ENCODE results near the gene TCF3.
"Not testable (repeated sequence)": the region's sequence is repeated elsewhere in the genome, so short reads cannot be mapped to it uniquely, and the experiment has no call there.

Gene TCF3

DNA sequence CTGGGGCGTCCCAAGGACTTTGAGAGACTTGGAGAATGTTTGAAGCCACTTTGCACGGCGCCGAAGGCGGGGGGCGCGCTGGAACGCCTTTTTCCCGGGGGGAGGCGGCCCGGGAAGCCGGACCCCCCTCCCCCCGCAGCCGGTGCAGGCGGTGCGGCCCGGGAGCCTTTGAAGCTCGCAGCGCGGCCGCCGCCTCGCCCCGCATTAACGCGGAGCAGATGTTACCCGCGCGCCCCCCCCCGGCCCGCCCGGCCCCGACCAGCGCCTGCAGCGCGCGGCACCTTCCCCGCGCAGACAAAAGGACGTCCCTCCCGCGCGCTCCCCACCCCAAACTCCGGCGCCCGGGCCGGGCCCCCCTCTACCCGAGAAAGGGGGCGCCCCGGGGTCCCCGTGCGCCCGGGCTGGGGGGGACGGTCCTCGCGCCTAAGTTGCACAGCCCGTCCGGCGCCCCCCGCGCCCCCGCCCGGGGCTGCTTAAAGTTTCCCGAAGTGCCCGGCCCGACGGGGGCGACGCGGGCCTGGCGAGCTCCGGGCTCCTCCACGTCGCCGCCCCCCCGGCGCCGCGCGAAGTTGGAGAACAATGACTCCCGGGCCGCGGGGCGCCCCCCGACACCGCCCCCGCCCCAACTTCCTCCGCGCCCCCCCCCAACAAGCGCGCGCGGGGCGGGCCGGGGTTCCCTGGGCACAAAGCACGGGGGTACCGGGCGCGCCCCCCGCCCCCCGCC is 685 bp downstream of the TCF3 start:
- in situ Hi-C loops (cut with MboI; ENCODE audit: low sequenced_read_pairs) = no loop called here

DNA sequence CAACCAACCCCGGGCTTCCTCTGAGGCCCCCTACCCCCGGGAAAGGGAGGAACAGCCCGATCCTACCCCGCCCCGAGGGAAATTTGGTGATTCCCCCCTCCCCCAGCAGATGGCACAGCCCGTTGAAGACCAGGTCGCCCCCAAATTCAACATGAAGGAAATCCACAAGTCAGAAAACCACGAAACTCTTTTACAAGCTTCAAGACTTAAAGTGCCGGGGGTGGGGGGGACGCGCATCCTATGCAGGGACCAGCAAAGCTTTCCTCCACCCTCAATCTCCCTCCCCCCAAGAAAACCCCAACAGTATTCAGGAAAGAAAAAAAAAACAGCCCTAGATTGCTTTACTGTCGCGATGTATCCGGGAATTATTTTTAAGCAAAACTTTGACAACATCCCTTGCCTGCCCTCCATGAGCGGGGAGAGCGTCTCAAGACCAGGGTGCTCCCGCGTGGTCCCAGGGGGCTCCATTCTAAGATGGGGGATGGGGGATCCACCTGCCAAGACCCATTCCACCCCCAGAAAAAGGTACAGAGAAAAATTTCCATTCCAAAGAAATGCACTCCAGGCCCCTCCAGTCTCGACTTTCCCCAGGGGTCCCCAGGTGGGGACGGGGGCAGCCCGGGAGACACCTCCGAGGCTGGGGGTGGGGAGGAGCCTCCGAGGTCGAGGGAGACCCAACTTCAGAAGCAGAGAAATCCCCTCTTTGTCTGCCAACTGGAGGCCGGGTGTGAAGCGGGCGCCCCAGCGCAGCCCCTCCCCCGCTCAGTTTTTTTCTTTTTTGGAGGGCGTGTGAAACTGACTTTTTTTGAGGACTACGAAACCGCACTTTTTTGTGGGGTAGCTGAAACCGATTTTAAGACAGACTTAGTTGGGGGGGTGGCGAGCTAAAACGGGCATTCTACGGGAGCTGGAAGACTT is 1.5 kb downstream of the TCF3 start:
- in situ Hi-C loops (cut with MboI; ENCODE audit: low sequenced_read_pairs) = no loop called here

DNA sequence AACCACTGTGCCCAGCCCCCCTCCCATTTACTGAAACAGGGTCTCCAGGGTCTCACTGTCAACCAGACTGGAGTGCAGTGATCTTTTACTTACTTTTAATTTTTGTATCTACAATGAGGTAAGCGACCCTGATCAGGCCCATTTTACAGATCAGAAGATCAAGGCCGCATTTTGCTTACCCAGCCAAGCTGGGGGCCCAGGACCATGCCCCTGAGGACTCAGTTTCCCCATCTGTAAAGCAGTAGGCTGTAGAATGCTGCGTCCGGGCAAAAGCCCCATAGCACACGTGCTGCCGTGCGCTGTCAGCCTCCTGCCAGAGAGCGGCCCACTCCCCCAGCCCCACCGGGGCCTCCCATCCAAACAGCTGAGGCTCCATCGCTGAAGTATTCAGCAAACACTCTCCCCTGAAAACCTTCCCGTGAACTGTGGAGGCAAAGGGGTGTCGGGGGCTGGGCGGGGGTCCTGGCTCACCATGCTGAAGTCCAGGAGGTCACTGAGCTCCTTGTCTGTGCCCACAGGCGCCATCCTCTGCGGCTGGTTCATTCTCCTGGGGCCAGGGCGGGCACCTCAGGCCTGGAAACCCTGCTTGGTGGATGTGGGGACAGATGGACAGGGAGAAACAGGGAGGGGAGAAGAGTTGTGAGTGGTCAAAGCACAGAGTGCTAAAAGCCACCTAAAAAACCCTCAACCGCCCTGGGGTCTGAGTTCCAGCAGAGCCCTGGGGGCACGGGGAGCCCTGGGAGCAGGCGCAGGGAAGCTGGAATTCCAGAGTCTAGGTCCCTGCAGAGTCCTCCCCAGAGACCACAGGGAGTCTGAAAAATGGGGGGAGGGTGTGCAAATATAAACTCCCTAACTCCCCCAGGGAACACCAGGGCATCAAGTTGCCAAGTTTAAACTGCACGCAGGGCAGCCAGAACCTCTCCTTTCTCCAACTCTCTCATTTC is 2.4 kb downstream of the TCF3 start:
- in situ Hi-C loops (cut with MboI; ENCODE audit: low sequenced_read_pairs) = no loop called here

DNA sequence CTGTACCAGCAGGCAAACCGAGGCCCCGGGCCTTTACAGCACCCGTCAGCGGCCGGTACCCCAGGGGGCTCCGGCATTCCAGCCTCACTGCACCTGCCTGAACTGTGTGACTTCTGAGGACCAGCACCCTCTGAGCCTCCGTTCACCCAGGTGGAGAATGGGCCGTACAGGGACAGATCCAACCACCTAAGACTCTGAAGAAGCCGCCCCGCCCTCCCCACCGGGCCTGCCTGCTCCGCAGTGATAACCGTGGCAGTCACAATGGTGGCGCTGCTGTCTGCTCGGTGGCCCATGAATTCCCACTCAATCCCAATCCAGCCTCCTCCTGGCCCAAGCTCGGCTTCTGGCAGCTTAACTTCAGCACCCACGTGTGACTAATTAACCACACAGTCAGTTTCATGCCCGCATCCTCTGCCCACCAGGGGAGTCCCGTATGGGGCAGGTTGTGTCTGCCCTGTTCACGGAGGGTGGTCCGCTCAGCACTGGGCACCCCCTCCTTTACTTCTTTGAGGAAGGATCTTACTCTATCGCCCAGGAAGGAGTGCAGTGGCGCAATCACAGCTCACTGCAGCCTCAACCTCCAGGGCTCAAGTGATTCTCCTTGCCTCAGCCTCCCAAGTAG is 3.4 kb downstream of the TCF3 start:
- in situ Hi-C loops (cut with MboI; ENCODE audit: low sequenced_read_pairs) = no loop called here

DNA sequence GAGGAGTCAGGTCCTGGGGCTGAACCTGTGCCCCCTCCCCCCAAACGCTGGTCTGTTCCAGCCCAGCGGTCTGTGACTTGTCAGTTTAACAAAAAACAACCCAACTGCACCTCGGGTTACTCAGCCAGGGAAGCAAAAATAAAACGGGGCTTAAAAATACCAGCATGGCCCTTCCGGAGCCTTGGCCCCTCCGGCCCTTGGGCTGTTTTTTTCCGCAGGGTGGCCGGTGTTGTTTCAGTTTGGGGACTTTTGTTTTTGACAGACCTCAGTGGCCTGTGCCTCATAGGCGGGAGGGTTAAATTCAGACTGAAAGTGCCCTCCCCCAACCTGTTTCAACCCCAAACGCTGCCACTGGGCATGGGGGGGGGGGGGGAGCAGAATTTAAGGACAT is 4.0 kb downstream of the TCF3 start:
- in situ Hi-C loops (cut with MboI; ENCODE audit: low sequenced_read_pairs) = no loop called here

DNA sequence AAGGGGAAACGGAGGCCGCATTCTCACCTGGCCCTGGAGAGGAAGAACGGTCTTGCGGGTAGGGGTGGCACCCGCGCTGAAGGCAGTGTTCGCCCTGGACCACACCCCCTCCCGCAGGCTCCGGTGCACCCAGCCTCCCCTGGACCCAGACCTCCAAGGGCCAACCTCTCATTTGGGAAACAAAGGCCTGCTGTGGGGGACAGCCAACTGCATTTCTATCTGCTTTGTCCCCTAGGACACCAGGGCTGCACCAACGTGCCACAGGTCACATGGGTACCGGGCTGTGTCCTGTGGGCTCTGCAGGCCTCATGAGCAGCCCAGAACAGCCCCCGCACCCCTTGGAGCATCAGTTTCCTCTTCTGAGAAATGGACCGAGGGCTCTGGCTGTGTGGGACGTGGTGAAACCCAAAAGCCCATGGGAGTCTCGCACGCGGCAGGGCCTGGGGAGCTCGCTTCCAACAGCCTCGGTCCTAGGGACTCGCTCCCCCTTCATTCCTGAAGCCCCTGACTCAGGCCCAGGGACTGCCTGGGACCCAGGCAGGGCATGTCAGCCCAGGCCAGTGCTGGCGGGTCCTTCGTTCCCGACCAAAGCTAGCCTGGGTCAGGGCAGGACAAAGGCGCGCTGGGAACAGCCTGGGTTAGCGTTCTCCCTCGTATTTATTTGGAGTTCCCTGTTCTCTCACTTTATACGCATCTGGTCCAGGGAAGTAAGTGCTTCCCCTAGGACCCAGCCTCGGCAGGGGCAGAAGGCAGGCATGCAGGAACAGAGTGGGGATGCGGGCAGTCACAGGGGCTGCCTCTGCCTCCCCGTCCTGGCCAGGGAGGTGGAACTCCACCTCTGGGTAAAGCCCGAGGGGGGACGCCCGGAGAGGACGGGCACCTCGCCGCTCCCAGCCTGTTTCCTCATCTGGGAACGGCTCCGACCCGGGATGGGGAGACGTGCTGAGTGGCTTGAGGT is 4.6 kb downstream of the TCF3 start:
- in situ Hi-C loops (cut with MboI; ENCODE audit: low sequenced_read_pairs) = no loop called here

DNA sequence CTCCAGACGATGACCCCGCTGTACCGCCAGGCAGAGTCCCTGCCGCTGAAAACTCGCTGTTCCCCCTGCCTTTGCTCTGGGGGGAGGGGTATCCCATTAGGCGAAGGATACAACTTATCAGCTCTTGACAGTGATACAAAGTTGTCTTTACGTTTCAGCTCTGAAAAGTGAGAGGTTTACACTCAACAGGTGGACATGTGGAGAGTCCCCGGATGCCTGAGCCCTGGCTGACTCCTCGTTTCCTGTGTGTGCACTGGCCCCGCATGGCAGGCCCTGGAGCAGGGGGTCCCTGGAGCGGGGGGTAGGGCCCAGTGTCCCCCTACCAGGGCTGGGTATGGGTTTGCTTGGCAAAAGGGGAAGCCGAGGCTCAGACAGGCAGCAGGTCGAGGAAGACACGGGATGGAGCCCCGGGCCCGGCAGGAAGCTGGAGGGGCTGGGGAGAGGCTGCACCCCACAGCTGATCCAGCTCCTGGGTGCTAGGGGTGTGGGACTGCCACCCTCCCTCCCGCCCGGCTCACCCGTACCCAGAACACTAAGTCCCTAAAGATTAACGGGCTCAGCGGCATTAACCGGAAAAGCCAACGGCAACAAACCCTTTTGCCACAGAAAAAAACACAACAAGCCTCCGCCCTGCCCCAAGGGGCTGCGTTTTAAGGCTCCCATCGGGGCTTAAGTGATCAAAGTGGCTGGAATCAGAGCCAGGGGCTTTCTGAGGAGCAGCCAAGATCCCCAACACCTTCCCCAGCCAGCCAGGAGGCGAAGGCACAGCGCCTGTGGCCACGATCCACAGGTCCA is 5.6 kb downstream of the TCF3 start:
- in situ Hi-C loops (cut with MboI; ENCODE audit: low sequenced_read_pairs) = no loop called here

DNA sequence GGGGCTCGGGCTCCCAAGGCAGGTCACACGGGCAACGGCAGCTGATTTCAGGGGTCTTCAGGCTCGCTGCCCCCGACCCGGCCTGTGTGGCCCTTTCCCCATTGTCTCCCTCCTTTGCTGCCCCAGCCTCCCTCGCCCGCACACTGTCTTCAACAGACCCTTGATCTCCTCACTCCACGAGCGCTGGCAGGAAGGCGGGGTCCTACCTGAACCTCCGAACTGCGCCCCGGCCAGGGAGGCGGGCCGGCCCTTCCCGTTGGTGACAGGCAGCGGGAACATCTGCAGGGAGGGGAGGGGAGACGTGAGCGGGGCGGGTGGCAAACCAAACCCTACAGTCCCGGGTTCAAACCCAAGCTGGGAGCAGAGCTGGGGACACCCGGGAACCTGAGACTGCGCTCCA is 6.3 kb downstream of the TCF3 start:
- in situ Hi-C loops (cut with MboI; ENCODE audit: low sequenced_read_pairs) = no loop called here

DNA sequence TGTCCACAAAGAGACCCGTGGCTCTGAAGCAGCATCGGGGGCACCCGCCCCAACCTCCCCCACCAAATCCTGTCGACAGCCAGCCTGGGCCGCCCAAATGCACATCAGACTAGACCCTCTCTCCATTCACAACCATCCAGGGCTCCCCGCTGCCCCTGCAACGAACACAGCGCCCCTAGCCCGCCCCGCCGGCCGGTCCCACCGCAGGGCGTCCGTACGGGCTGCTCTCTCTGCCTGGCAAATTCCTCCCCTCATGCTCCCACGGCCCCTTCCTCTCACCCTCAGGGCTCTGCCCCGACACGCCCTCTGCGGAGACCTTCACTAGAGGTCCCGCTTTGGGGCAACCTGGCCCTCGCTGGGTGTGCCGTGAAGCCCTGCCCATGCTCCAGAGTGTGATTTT is 7.1 kb downstream of the TCF3 start:
- in situ Hi-C loops (cut with MboI; ENCODE audit: low sequenced_read_pairs) = no loop called here

DNA sequence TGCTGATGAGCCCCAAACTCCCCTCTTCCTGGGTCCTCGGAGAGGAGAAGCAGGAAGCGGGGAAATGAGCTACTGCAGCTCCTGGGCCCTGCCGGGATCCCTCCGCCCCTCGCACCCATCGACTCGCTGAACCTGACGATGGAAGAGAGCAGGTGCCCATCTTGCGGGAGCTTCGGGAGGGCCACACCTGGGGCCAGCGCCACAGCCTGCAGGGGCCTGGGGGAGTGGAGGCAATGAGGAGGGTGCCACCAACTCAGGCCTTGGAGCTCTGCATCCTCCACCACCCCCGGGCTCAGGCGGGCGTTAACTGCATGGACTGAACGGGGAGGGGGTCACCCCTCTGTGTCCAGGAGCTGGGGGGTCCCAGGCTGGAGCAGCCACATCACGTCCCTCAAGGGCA is 8.3 kb downstream of the TCF3 start:
- in situ Hi-C loops (cut with MboI; ENCODE audit: low sequenced_read_pairs) = no loop called here

DNA sequence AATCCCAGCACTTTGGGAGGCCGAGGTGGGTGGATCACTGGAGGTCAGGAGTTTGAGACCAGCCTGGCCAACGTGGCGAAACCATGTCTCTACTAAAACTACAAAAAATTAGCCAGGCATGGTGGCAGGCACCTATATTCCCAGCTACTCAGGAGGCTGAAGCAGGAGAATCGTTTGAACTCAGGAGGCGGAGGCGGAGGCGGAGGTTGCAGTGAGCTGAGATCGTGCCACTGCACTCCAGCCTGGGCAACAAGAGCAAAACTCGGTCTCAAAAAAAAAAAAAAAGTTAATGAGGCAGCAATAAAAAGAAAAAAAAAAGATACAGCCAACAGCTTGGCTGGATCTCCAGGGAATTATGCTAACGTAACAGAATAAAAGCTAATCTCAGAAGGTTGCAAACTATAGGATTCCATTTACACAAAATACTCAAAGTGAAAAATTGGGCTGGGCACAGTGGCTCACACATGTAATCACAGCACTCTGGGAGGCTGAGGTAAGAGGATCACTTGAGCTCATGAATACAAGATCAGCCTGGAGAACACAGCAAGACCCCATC is 11.4 kb downstream of the TCF3 start:
- in situ Hi-C loops (cut with MboI; ENCODE audit: low sequenced_read_pairs) = not testable (repeated sequence)

DNA sequence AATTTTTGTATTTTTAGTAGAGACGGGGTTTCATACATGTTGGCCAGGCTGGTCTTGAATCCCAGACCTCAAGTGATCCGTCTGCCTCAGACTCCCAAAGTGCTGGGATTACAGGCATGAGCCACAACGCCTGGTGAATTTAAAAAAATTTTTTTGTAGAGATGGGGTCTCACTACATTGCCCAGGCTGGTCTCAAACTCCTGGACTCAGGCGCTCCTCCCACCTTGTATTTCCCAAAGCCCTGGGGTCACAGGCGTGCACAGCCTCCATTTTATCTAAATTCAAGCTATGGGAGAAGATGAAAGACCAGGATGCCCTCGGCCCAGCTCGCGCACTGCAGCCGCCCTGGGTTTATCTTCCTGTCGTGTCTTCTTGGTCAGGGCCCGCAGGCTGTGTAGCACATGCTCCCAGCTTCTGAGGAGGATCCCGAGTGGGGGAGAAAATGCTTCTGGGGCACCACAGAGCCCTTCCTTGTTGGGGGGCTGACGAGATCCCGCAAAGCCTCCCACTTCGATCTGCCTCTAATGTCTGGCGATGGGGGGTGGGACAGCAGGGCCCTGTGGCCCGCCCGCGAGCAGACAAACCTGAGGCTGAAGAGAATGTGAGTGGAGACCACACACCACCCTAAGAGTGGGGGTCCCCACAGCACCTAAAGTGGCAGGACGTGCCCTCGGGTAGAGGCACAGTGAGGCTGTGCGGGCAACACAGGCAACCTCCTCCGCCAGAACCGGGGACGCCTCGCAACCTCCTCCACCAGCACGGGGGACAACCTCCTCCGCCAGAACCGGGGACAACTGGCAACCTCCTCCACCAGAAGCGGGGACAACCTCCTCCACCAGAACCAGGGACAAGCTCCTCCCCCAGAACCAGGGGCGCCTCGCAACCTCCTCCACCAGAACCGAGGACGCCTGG is 15.8 kb downstream of the TCF3 start:
- in situ Hi-C loops (cut with MboI; ENCODE audit: low sequenced_read_pairs) = no loop called here

DNA sequence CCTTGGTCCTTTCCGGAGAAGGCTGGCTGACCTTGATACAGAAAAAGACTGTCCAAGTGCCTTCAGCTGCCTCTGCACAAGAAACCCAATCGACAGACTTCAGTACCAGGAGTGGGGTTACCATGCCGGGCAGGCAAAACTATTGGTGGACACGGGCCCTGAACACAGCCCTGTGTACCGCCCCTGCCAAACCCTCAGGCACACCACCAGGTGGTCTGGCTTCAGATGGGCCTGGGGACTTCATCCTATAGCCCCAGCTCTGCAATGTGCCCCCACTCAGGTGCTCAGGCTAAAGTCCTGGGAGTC is 17.5 kb downstream of the TCF3 start:
- in situ Hi-C loops (cut with MboI; ENCODE audit: low sequenced_read_pairs) = no loop called here

DNA sequence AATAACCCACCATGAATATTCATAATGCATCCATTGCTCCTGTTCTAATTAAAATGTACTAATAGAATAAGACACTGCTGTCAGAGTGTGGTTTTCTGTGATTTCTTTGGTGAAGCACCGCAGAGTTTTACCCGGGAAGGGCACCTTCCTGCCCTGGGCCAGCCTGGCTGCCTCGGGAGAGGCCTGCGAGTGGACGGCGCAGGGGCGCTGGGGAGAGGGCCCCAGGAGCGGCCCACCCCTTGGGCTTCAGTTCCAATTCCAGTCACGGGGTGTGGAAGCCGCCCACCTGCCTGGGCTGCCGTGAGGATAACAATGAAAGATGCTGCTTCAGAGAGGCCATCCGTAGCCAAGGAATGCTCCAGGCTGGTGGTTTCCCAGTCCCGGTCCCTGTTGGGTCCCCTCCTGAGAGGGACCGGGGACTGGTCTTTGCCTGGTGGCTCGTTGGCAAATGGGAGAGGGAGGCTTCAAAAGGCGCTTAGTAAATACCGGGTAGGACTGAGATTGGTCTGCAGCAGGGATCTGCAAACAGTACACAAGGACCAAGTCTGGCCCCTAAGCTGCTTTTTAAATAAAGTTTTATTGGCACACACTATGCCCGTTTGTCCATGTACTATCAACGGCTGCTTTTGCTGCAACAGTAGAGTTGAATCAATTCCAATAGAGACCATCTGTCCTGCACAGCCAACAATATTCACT is 18.0 kb downstream of the TCF3 start:
- in situ Hi-C loops (cut with MboI; ENCODE audit: low sequenced_read_pairs) = no loop called here

DNA sequence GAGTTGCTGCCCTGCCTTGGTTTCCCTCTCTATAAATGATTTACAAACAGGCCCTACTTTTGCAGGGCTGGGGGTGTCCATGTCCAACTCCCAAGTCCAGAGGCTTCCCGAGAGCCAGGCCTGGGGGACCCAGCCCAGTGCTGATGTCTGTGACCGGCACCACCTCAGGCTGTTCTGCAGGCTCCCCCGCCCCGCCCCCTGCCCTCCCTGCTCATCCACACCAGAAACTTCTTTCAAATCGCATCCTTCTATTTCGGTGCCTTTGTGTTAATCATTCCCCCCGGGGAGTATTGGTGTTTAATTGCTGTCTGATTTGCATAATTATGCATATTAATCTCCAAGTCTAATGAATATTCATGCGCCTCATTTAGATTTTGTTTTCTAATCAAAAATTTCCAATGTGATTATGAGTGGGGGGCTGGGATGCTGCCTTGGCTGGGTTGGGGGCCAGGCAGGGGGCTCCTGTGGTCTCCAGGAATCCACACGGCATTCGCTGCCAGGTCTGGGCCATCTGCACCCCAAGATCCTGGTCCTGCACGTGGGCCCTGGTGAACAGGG is 19.1 kb downstream of the TCF3 start:
- in situ Hi-C loops (cut with MboI; ENCODE audit: low sequenced_read_pairs) = no loop called here

DNA sequence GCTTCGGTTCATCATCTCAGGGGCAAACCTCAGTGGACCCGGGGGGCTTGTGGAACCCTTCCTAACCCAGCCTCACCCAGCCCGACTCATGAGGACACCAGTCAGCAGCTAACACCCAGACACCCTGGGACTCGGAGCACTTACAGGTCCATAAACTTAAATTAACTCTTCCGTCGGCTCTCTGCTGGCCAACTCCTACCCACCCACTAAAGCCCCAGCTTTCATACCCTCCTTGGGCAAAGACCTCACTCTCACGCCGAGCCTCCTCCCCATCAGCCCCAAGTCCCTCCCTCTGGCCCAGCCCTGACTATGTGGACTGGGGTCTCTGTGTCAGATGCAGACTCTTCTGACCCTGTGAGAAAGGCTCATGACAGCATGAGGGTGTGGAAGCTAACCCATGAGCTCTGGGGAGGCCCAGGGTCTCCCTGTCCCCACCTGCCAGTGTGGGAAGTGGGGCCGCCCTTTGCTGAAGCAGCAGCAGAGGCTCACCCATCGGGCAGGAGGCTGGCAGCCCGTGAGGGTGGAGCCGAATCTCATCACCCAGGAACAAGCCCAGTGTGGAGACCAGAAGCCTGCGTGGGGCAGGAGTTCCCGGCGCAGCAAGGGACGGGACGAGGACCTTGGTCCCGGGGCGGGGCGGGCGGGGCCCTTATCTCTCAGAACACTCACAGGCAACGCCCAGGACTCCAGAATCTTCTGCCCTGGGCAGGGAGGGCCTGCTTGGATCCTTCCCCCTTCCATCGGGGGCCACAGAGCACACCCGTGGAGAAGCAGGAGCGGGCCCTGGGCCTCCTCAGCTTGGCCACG is 19.8 kb downstream of the TCF3 start:
- in situ Hi-C loops (cut with MboI; ENCODE audit: low sequenced_read_pairs) = no loop called here
